Common myeloid progenitor, CD34-positive (primary cell): ENCODE measurements around the gene SH2D2A.

Experiments used
- CTCF ChIA-PET: fragments of 350-600 bp; sonication (Branson Sonifier 250); formaldehyde crosslinking; loops from one replicate; lab custom pipeline; 2021; ENCODE audit warnings: antibody characterized with exemption; lab: Charles Lee
- POLR2A ChIA-PET: fragments of 350-600 bp; sonication (Branson Sonifier 250); formaldehyde crosslinking; loops from one replicate; lab custom pipeline; 2021; ENCODE audit warnings: antibody characterized with exemption; lab: Charles Lee
- DNase-seq, 3 donors: peaks; one replicate each; pipeline versions ENCODE4 v3.0.0 to v3.0.0-alpha.2; 2013
- H3K27ac ChIP-seq, 2 experiments: 1 replicate in 1 of 2; 2 replicates in 1 of 2; pipeline ENCODE4 v1.7.0; 2013; ENCODE audit warnings: inconsistent platforms in 2 of 2, low read length in 2 of 2, mild to moderate bottlenecking in 2 of 2, low read depth in 1 of 2, moderate library complexity in 1 of 2; ENCODE audit not compliant: severe bottlenecking in 2 of 2, insufficient read depth in 1 of 2, poor library complexity in 1 of 2
- H3K27me3 ChIP-seq, 5 experiments: replicated peaks in 2 of 5; 1 replicate in 3 of 5; 2 replicates in 2 of 5; pipeline versions ENCODE4 v1.6.1 to v1.7.0; 2013; ENCODE audit warnings: low read length in 4 of 5, mild to moderate bottlenecking in 2 of 5, moderate library complexity in 2 of 5, inconsistent platforms in 1 of 5; ENCODE audit not compliant: insufficient read depth in 5 of 5, control insufficient read depth in 4 of 5
- H3K36me3 ChIP-seq, 4 experiments: 1 replicate in 2 of 4; 2 replicates in 2 of 4; pipeline versions ENCODE4 v1.6.1 to v1.7.0; 2013; ENCODE audit warnings: low read length in 3 of 4, control low read depth in 1 of 4, mild to moderate bottlenecking in 1 of 4; ENCODE audit not compliant: control insufficient read depth in 4 of 4, insufficient read depth in 4 of 4
- H3K4me1 ChIP-seq, 4 experiments: 1 replicate in 3 of 4; 2 replicates in 1 of 4; pipeline versions ENCODE4 v1.6.1 to v1.7.1; 2013; ENCODE audit warnings: low read length in 3 of 4, mild to moderate bottlenecking in 3 of 4, control low read depth in 1 of 4, inconsistent platforms in 1 of 4, moderate library complexity in 1 of 4; ENCODE audit not compliant: control insufficient read depth in 4 of 4, insufficient read depth in 4 of 4; ENCODE audit errors: control extremely low read depth in 1 of 4
- H3K4me3 ChIP-seq, 7 experiments: 1 replicate in 4 of 7; 2 replicates in 3 of 7; pipeline versions ENCODE4 v1.5.1 to v1.7.0; 2013; ENCODE audit warnings: mild to moderate bottlenecking in 7 of 7, low read length in 6 of 7, moderate library complexity in 6 of 7, inconsistent platforms in 2 of 7, low read depth in 2 of 7, control low read depth in 1 of 7; ENCODE audit not compliant: insufficient read depth in 4 of 7, control insufficient read depth in 1 of 7; ENCODE audit errors: extremely low read depth in 1 of 7
- H3K9me3 ChIP-seq, 5 experiments: 1 replicate in 4 of 5; 2 replicates in 1 of 5; pipeline versions ENCODE4 v1.6.1 to v1.7.1; 2013; ENCODE audit warnings: low read length in 4 of 5, mild to moderate bottlenecking in 2 of 5, inconsistent platforms in 1 of 5, low read depth in 1 of 5, moderate library complexity in 1 of 5; ENCODE audit not compliant: control insufficient read depth in 4 of 5, insufficient read depth in 2 of 5; ENCODE audit errors: control extremely low read depth in 1 of 5
- WGBS: methylation state at CpG from one replicate; pipeline ENCODE4 v1.1.5; 2013; ENCODE audit not compliant: insufficient coverage; 5-methylcytosine and 5-hydroxymethylcytosine counted together

SH2D2A gene

GRCh38 chr1:156821801-156822200 lies 5.2 kb upstream of the SH2D2A start:
- H3K36me3 ChIP-seq: no peaks in the 10 kb centered on the region
- H3K27me3 ChIP-seq: no peaks in the 10 kb centered on the region
- H3K4me1 ChIP-seq: peaks cover 4 to 6% (median 5%) of the 10 kb centered on the region in 4 experiments
- POLR2A ChIA-PET: no interaction called here
- 97% methylated on average over 3 of the region's 4 CpGs for WGBS
- no peak overlapping the region for H3K4me3 ChIP-seq
- CTCF ChIA-PET: interaction anchor here (0.8 to 2.5 kb wide), 10 partner anchors 8 to 96 kb away, joined by 3 to 9 read pairs (median 6); partner anchors contain the start of gene NTRK1
- no peak overlapping the region for H3K27ac ChIP-seq
- H3K9me3 ChIP-seq: no peaks in the 10 kb centered on the region
- DNase-seq: no peak

GRCh38 chr1:156815961-156816422 lies 656 bp downstream of the SH2D2A start:
- Histone ChIP-seq H3K27me3 (peaks cover 0 to 4% (median 0%) of the 10 kb centered on the region in 5 experiments), H3K36me3 (no peaks in the 10 kb centered on the region), H3K4me3 (peak overlapping the region in 3 of 7 experiments; percentile 13 to 53 (median 39)), H3K9me3 (no peaks in the 10 kb centered on the region), H3K4me1 (peaks cover 4 to 34% (median 31%) of the 10 kb centered on the region in 4 experiments), H3K27ac (peak overlapping the region in 1 of 2 experiments; percentile 52)
- CTCF ChIA-PET: interaction anchor here (0.5 to 7.1 kb wide), 8 partner anchors 8 to 110 kb away, joined by 3 to 64 read pairs (median 4); partner anchors contain the start of gene NTRK1
- POLR2A ChIA-PET: no interaction called here
- DNase-seq: no peak
- WGBS: 82% methylated on average over 10 of the region's 10 CpGs

- no peaks in the 10 kb centered on the region for H3K9me3 ChIP-seq
- DNase-seq: no peak
- peaks cover 4 to 34% (median 31%) of the 10 kb centered on the region in 4 experiments for H3K4me1 ChIP-seq
- POLR2A ChIA-PET: no interaction called here
- no peak overlapping the region for H3K27ac ChIP-seq
- WGBS: 100% methylated on average over 4 of the region's 5 CpGs
- CTCF ChIA-PET: interaction anchor here (1.0 to 7.1 kb wide), 5 partner anchors 9 to 89 kb away, joined by 3 to 64 read pairs (median 5); partner anchors contain the start of gene NTRK1
- H3K27me3 ChIP-seq: peaks cover 0 to 4% (median 0%) of the 10 kb centered on the region in 5 experiments
- peak overlapping the region in 1 of 7 experiments; percentile 39 for H3K4me3 ChIP-seq
- no peaks in the 10 kb centered on the region for H3K36me3 ChIP-seq
These were observed 1.3 kb downstream of the SH2D2A start for GRCh38 chr1:156815307-156815826.

GRCh38 chr1:156814571-156815260 lies 1.9 kb downstream of the SH2D2A start:
- H3K36me3 ChIP-seq: no peaks in the 10 kb centered on the region
- DNase-seq: no peak
- H3K4me3 ChIP-seq: no peak overlapping the region
- no peaks in the 10 kb centered on the region for H3K9me3 ChIP-seq
- 90% methylated on average over 4 of the region's 7 CpGs for WGBS
- no peak overlapping the region for H3K27ac ChIP-seq
- peaks cover 4 to 34% (median 31%) of the 10 kb centered on the region in 4 experiments for H3K4me1 ChIP-seq
- ChIA-PET CTCF (interaction anchor here (0.7 to 7.1 kb wide), 13 partner anchors 9 to 96 kb away, joined by 3 to 64 read pairs (median 4); partner anchors contain the start of gene NTRK1), POLR2A (interaction anchor here (1.0 kb wide), 1 partner anchor 14 kb away, joined by 3 read pairs; no protein-coding TSS in a partner anchor)
- H3K27me3 ChIP-seq: peaks cover 0 to 4% (median 0%) of the 10 kb centered on the region in 5 experiments

- peak; percentile 28 to 67 (median 52) for DNase-seq
- POLR2A ChIA-PET: interaction anchor here (1.0 kb wide), 1 partner anchor 13 kb away, joined by 3 read pairs; no protein-coding TSS in a partner anchor
- Histone ChIP-seq H3K27ac (no peak overlapping the region), H3K4me1 (peaks cover 4 to 34% (median 31%) of the 10 kb centered on the region in 4 experiments), H3K4me3 (peak overlapping the region; percentile 32 to 74 (median 59)), H3K36me3 (no peaks in the 10 kb centered on the region), H3K9me3 (no peaks in the 10 kb centered on the region), H3K27me3 (peaks cover 0 to 4% (median 0%) of the 10 kb centered on the region in 5 experiments)
- CTCF ChIA-PET: interaction anchor here (0.7 to 7.1 kb wide), 16 partner anchors 8 to 112 kb away, joined by 3 to 64 read pairs (median 4); no protein-coding TSS in a partner anchor
- WGBS: 11% methylated on average over 47 of the region's 60 CpGs
These were observed 2.7 kb downstream of the SH2D2A start for GRCh38 chr1:156813750-156814570.

- DNase-seq: no peak
- Histone ChIP-seq H3K4me3 (peak overlapping the region; percentile 32 to 74 (median 59)), H3K4me1 (peaks cover 4 to 34% (median 31%) of the 10 kb centered on the region in 4 experiments), H3K9me3 (no peaks in the 10 kb centered on the region), H3K36me3 (no peaks in the 10 kb centered on the region), H3K27me3 (peaks cover 0 to 4% (median 0%) of the 10 kb centered on the region in 5 experiments), H3K27ac (no peak overlapping the region)
- POLR2A ChIA-PET: no interaction called here
- 50% methylated on average over 7 of the region's 10 CpGs for WGBS
- CTCF ChIA-PET: interaction anchor here (0.9 to 7.1 kb wide), 11 partner anchors 9 to 113 kb away, joined by 3 to 64 read pairs (median 6); no protein-coding TSS in a partner anchor
These were observed 3.4 kb downstream of the SH2D2A start for GRCh38 chr1:156813298-156813697.
